Neural progenitor cell (in vitro differentiated cells): ENCODE measurements around the gene PIGN. TPM values are rescaled to one million over a fixed set of nuclear protein-coding genes. Genes with fewer than 3 reads are reported as not detected.

ENCODE experiments used
- DNase-seq: peaks from one replicate; pipeline ENCODE4 v3.0.0-alpha.2; 2016; ENCODE audit warnings: low spot score
- H2AFZ ChIP-seq: fragments of 200-600 bp; sonication (generic); replicated peaks from 2 replicates; pipeline ENCODE4 v1.6.1; 2016; ENCODE audit warnings: antibody characterized with exemption
- H3F3A ChIP-seq: fragments of 200-600 bp; sonication (generic); 2 replicates; pipeline ENCODE4 v1.6.1; 2016; ENCODE audit warnings: antibody characterized with exemption, low read depth
- H3K27ac ChIP-seq: fragments of 200-600 bp; sonication (generic); 2 replicates; pipeline ENCODE4 v1.5.1; 2016; ENCODE audit warnings: mild to moderate bottlenecking
- H3K27me3 ChIP-seq: fragments of 200-600 bp; sonication (generic); 2 replicates; pipeline ENCODE4 v1.6.1; 2016; ENCODE audit warnings: mild to moderate bottlenecking, moderate library complexity
- H3K36me3 ChIP-seq: fragments of 200-600 bp; sonication (generic); 2 replicates; pipeline ENCODE4 v1.5.1; 2016
- H3K4me1 ChIP-seq: fragments of 200-600 bp; sonication (generic); 2 replicates; pipeline ENCODE4 v1.6.1; 2016; ENCODE audit warnings: mixed run types
- H3K4me2 ChIP-seq: fragments of 200-600 bp; sonication (generic); 2 replicates; pipeline ENCODE4 v1.6.1; 2016
- H3K4me3 ChIP-seq: fragments of 200-600 bp; sonication (generic); 2 replicates; pipeline ENCODE4 v1.5.1; 2016
- H3K79me2 ChIP-seq: fragments of 200-600 bp; sonication (generic); 2 replicates; pipeline ENCODE4 v1.6.1; 2016; ENCODE audit warnings: low read depth
- H3K9ac ChIP-seq: fragments of 200-600 bp; sonication (generic); 2 replicates; pipeline ENCODE4 v1.6.1; 2016
- H3K9me3 ChIP-seq: fragments of 200-600 bp; sonication (generic); 2 replicates; pipeline ENCODE4 v1.5.1; 2016; ENCODE audit warnings: low read depth
- H4K20me1 ChIP-seq: fragments of 200-600 bp; sonication (generic); 2 replicates; pipeline ENCODE4 v1.6.1; 2016; ENCODE audit warnings: low read depth
- H3K27ac Mint-ChIP-seq: 3 replicates; pipeline ENCODE4 v1.8.0; 2021; ENCODE audit warnings: mixed read lengths
- H3K27me3 Mint-ChIP-seq: 2 replicates; pipeline ENCODE4 v1.8.0; 2022; ENCODE audit warnings: low read depth, mild to moderate bottlenecking, inconsistent platforms, moderate library complexity, mixed read lengths; ENCODE audit not compliant: insufficient read depth
- H3K36me3 Mint-ChIP-seq: 3 replicates; pipeline ENCODE4 v1.8.0; 2021; ENCODE audit warnings: mixed read lengths
- H3K4me1 Mint-ChIP-seq: 3 replicates; pipeline ENCODE4 v1.8.0; 2021; ENCODE audit warnings: mixed read lengths
- H3K4me3 Mint-ChIP-seq: 3 replicates; pipeline ENCODE4 v1.8.0; 2021; ENCODE audit warnings: mild to moderate bottlenecking, moderate library complexity, mixed read lengths
- H3K9me3 Mint-ChIP-seq: 3 replicates; pipeline ENCODE4 v1.8.0; 2020; ENCODE audit warnings: mixed read lengths
- EZH2 ChIP-seq: fragments of 200-600 bp; sonication (generic); IDR thresholded peaks from 2 replicates; pipeline ENCODE4 v1.6.1; 2017; ENCODE audit warnings: antibody characterized with exemption, mild to moderate bottlenecking, moderate library complexity
- EZH2phosphoT487 ChIP-seq: fragments of 200-600 bp; sonication (generic); IDR thresholded peaks from 2 replicates; pipeline ENCODE4 v1.6.1; 2017; ENCODE audit warnings: antibody characterized with exemption
- total RNA-seq: library from RNA; depleted of rRNA; stranded (reverse); fragments of >200 nt; gene quantifications from 2 replicates; pipeline ENCODE4 v1.2.3, GENCODE V29; 2015; ENCODE audit warnings: low replicate concordance
- TF ChIP-seq, protein P1 (sequence below): fragments of 200-600 bp; sonication (generic); IDR thresholded peaks from 2 replicates; pipeline ENCODE4 v1.5.1; 2017; ENCODE audit warnings: antibody characterized with exemption, mild to moderate bottlenecking

Gene PIGN
- total RNA-seq, 1 donor from 2014 or later = 48.9 TPM

DNA sequence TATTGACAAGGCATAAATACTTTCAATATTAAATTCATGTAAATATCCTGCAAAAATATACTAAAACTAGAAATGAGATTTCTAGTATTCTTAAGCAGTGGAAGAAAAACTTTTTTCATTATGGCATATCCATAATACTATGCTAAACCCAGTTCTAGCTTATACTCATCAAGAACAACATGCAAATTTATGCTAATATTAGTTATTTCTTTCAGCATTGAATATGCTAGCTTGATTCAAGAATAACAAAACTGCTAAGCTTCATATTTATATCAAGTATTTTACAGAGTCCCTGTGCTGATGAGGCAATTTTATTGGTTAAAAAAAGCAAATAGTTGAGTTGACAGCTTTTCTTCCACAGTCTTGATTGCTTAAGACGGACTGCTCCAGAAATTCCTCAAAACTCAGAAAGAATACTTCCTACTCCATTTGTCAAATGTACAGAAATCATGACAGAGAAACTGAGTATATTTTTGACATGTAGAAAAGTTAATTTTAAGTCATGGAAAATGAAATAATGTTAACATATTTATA, 105.0 kb downstream of the PIGN start:
- H3K36me3 ChIP-seq = peaks cover 6% of the 10 kb centered on the region
- H2AFZ ChIP-seq = no peak overlapping the region
- no peak overlapping the region for H3K4me3 ChIP-seq
- H3K27ac ChIP-seq = no peak overlapping the region
- Mint-ChIP-seq H3K27ac (no peak overlapping the region), H3K9me3 (no peaks in the 10 kb centered on the region), H3K4me3 (no peak overlapping the region), H3K4me1 (peaks cover 20% of the 10 kb centered on the region), H3K36me3 (peaks cover 6% of the 10 kb centered on the region), H3K27me3 (no peaks in the 10 kb centered on the region)
- TF ChIP-seq EZH2 (no peak), EZH2phosphoT487 (no peak)
- TF ChIP-seq, protein P1, sequence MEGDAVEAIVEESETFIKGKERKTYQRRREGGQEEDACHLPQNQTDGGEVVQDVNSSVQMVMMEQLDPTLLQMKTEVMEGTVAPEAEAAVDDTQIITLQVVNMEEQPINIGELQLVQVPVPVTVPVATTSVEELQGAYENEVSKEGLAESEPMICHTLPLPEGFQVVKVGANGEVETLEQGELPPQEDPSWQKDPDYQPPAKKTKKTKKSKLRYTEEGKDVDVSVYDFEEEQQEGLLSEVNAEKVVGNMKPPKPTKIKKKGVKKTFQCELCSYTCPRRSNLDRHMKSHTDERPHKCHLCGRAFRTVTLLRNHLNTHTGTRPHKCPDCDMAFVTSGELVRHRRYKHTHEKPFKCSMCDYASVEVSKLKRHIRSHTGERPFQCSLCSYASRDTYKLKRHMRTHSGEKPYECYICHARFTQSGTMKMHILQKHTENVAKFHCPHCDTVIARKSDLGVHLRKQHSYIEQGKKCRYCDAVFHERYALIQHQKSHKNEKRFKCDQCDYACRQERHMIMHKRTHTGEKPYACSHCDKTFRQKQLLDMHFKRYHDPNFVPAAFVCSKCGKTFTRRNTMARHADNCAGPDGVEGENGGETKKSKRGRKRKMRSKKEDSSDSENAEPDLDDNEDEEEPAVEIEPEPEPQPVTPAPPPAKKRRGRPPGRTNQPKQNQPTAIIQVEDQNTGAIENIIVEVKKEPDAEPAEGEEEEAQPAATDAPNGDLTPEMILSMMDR = no peak
- no peaks in the 10 kb centered on the region for H3F3A ChIP-seq
- H3K79me2 ChIP-seq = no peaks in the 10 kb centered on the region
- H3K9me3 ChIP-seq = no peaks in the 10 kb centered on the region
- DNase-seq = no peak
- peaks cover 19% of the 10 kb centered on the region for H3K4me1 ChIP-seq
- H3K27me3 ChIP-seq = no peaks in the 10 kb centered on the region
- no peaks in the 10 kb centered on the region for H4K20me1 ChIP-seq
- no peak overlapping the region for H3K4me2 ChIP-seq
- H3K9ac ChIP-seq = no peak overlapping the region

DNA sequence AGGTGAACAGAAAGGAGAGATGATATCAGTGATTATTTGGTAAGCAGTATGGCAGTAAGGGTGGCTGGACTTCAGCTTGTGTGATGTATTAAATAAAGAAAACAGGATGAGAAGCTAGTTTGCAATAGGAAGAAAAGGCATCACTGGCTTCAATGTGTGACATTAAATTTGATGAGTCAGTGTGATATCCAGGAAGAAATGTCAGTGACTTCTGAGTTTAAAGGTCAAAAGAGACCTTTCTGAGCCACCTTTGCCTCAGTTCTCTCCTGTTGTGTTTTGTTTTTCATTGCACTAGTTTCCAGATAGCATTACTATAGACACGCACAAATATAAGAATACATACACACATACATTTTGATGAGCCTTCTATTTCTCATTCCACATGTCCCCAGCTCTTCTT, 105.6 kb downstream of the PIGN start:
- Mint-ChIP-seq H3K9me3 (no peaks in the 10 kb centered on the region), H3K4me1 (peaks cover 20% of the 10 kb centered on the region), H3K4me3 (no peak overlapping the region), H3K36me3 (peaks cover 2% of the 10 kb centered on the region), H3K27ac (no peak overlapping the region), H3K27me3 (no peaks in the 10 kb centered on the region)
- H3K27me3 ChIP-seq = no peaks in the 10 kb centered on the region
- TF ChIP-seq, protein P1 = no peak
- TF ChIP-seq EZH2 (no peak), EZH2phosphoT487 (no peak)
- no peaks in the 10 kb centered on the region for H3F3A ChIP-seq
- H3K9ac ChIP-seq = no peak overlapping the region
- no peak overlapping the region for H2AFZ ChIP-seq
- H3K79me2 ChIP-seq = no peaks in the 10 kb centered on the region
- no peak overlapping the region for H3K27ac ChIP-seq
- H4K20me1 ChIP-seq = no peaks in the 10 kb centered on the region
- H3K4me2 ChIP-seq = no peak overlapping the region
- H3K4me3 ChIP-seq = no peak overlapping the region
- no peaks in the 10 kb centered on the region for H3K9me3 ChIP-seq
- peaks cover 6% of the 10 kb centered on the region for H3K36me3 ChIP-seq
- peaks cover 19% of the 10 kb centered on the region for H3K4me1 ChIP-seq
- no peak for DNase-seq

DNA sequence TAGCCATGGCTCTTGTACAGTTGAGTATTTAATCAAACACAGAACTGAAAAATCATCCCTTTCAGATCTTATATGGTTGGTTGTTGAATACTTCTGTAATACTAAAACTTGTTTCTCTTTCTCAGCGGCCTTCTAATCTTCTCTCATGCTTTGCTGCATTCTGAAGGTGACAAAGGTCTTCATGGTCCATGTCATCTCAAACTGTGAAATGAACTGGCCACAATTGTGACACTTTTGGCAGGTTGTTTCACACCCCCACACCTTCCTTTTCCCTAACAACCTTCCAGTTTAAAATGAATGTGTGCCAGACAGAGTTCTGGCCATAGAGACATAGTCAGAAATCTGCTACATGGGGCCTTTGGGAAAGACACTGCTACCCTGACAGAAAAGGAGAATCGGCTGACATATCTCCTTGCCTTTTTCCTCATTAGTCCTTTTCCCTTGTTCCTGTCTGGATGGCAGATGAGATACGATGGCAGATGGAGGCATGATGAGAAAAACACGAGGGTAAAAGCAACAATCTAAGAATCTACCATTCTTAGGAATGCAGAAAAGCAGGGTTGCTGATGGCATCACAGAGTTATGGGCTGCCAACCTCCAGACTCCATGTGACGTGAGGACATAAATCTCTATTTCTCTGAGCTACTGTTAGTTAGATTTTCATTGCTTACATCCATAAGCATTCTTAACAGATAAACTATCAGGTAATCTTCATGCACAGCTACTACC, 106.5 kb downstream of the PIGN start:
- no peak overlapping the region for H3K4me3 ChIP-seq
- H3K79me2 ChIP-seq = no peaks in the 10 kb centered on the region
- no peaks in the 10 kb centered on the region for H3F3A ChIP-seq
- no peak for TF ChIP-seq EZH2
- no peak for TF ChIP-seq EZH2phosphoT487
- TF ChIP-seq, protein P1 = no peak
- H2AFZ ChIP-seq = no peak overlapping the region
- Mint-ChIP-seq H3K4me3 (no peak overlapping the region), H3K9me3 (no peaks in the 10 kb centered on the region), H3K27ac (no peak overlapping the region), H3K4me1 (peaks cover 20% of the 10 kb centered on the region), H3K27me3 (no peaks in the 10 kb centered on the region), H3K36me3 (no peaks in the 10 kb centered on the region)
- H3K4me2 ChIP-seq = no peak overlapping the region
- H3K9me3 ChIP-seq = no peaks in the 10 kb centered on the region
- no peaks in the 10 kb centered on the region for H3K27me3 ChIP-seq
- DNase-seq = no peak
- no peaks in the 10 kb centered on the region for H4K20me1 ChIP-seq
- no peak overlapping the region for H3K27ac ChIP-seq
- no peak overlapping the region for H3K9ac ChIP-seq
- H3K4me1 ChIP-seq = peaks cover 19% of the 10 kb centered on the region
- H3K36me3 ChIP-seq = peaks cover 6% of the 10 kb centered on the region
